Measurements from ENCODE around the gene GNPTG. TPM values are rescaled to one million over a fixed set of nuclear protein-coding genes. Genes with fewer than 3 reads are reported as not detected.

Gene GNPTG
- total and polyA plus RNA-seq, 9 of the 15 experiments (the other 6 are each of a cell fraction or from before 2014, with no cell fraction given), result 0.69 to 33.3 (median 13.6) TPM

- Histone ChIP-seq H3K9me1 (ENCODE audit: control insufficient read depth, insufficient read depth, low read length) (peaks cover 3% of the 10 kb centered on the region), H3K9ac (ENCODE audit: insufficient read depth in 1 of 2, low read depth in 2 of 2, low read length in 2 of 2) (peak overlapping the region in 1 of 2 experiments; percentile 2; a peak in 2 of 4 replicates), H4K20me1 (replicated peaks; ENCODE audit: control insufficient read depth, insufficient read depth, low read length) (peaks cover 9% of the 10 kb centered on the region; the same call in 1 of the 2 replicates), H3K27me3 (ENCODE audit: control insufficient read depth in 2 of 2, insufficient read depth in 2 of 2, low read length in 2 of 2) (no peaks in the 10 kb centered on the region), H2AFZ (ENCODE audit: low read depth, low read length) (no peak overlapping the region), H3K36me3 (ENCODE audit: control insufficient read depth, insufficient read depth, low read length) (peaks cover 93% of the 10 kb centered on the region), H3K27ac (ENCODE audit: extremely low read depth, low read depth, low read length) (no peak overlapping the region), H3K4me2 (ENCODE audit: insufficient read depth, low read length) (no peak overlapping the region), H3K79me2 (ENCODE audit: control insufficient read depth, insufficient read depth, low read length) (peaks cover 21% of the 10 kb centered on the region), H3K9me3 (replicated peaks; ENCODE audit: control insufficient read depth, insufficient read depth, low read depth, low read length) (no peaks in the 10 kb centered on the region), H3K4me1 (replicated peaks in 1 of 2; ENCODE audit: control insufficient read depth in 2 of 2, insufficient read depth in 2 of 2, low read length in 2 of 2) (peaks cover 0 to 17% of the 10 kb centered on the region in 2 experiments; a peak in 1 of 5 replicates), H3K4me3 (no peak overlapping the region)
- DNase-seq (ENCODE audit: extremely low read depth in 1 of 4, low spot score in 3 of 4) (no peak), FAIRE-seq (no peak), ATAC-seq (peak; percentile 12; the same call in 1 of the 3 replicates)
- ChIA-PET POLR2A (interaction anchor here (0.6 to 1.9 kb wide), 2 partner anchors 12 to 26 kb away, joined by 3 to 5 read pairs; no protein-coding TSS in a partner anchor), CTCF (ENCODE audit: low intra/inter-chr PET ratio) (no interaction called here)
- 95% methylated on average over 32 of the region's 33 CpGs for WGBS (ENCODE audit: insufficient coverage, low coverage, missing lambda C conversion rate)
- no TSS peak for BruUV-seq (replicated peaks)
- intact Hi-C loops (cut with micrococcal nuclease) (no loop called here), in situ Hi-C loops (cut with MboI) (no loop called here)
- TF ChIP-seq CTCF (IDR thresholded peaks at IDR 0.05 in 2 of 3, conservative IDR thresholded peaks at IDR 0.05 in 1 of 3; ENCODE audit: insufficient read depth in 2 of 3, low read depth in 1 of 3, low read length in 3 of 3) (0 out of 6 replicates have a peak, but pooled peaks of 1 of the 3 experiments have one; percentile 8), ZNF311 (CRISPR knock-in tag; IDR thresholded peaks at IDR 0.05) (no peak), ZFP30 (CRISPR knock-in tag; IDR thresholded peaks at IDR 0.05; ENCODE audit: borderline replicate concordance) (no peak), POLR2G (IDR thresholded peaks at IDR 0.05; ENCODE audit: low read depth, low read length) (peak; percentile 79), NFXL1 (CRISPR knock-in tag; IDR thresholded peaks at IDR 0.05) (no peak), TEAD1 (CRISPR knock-in tag; IDR thresholded peaks at IDR 0.05) (peak in 1 of 2 experiments; percentile 23; a peak in 1 of 4 replicates), PCBP1 (IDR thresholded peaks at IDR 0.05; ENCODE audit: low read depth, low read length, poor library complexity, severe bottlenecking) (no peak), MCM3 (IDR thresholded peaks at IDR 0.05) (no peak), YBX1 (IDR thresholded peaks at IDR 0.05) (no peak), CHAMP1 (IDR thresholded peaks at IDR 0.05) (no peak), HSF4 (CRISPR knock-in tag; IDR thresholded peaks at IDR 0.05; ENCODE audit: borderline replicate concordance) (no peak), NFIX (CRISPR knock-in tag; IDR thresholded peaks at IDR 0.05; ENCODE audit: low read depth) (no peak), RHOXF2B (CRISPR knock-in tag; conservative IDR thresholded peaks at IDR 0.05) (no peak), STAG1 (CRISPR knock-in tag; IDR thresholded peaks at IDR 0.05; ENCODE audit: borderline replicate concordance) (no peak), PRMT5 (CRISPR knock-in tag; IDR thresholded peaks at IDR 0.05) (no peak), SNIP1 (IDR thresholded peaks at IDR 0.05; ENCODE audit: low read depth) (no peak), E2F1 (CRISPR knock-in tag; IDR thresholded peaks at IDR 0.05) (no peak), SAFB (IDR thresholded peaks at IDR 0.05; ENCODE audit: borderline replicate concordance, low read depth, low read length) (peak; percentile 42; the same call in 1 of the 2 replicates), HDAC2 (IDR thresholded peaks at IDR 0.05) (no peak), BMI1 (IDR thresholded peaks at IDR 0.05; ENCODE audit: low read length) (no peak)
These were observed 32.7 kb upstream of the GNPTG start for GRCh38 chr16:1319041-1319440.
